SK-N-SH treated with all-trans-retinoic acid at 6 μM for 48 hours (cell line): ENCODE measurements around the gene CERK.

Experiments used
- ATAC-seq: fragments of 200-7000 bp; cut with Tn5 transposase; 3 replicates; pipeline ENCODE4 v1.9.1; 2020; ENCODE audit warnings: mild to moderate bottlenecking, moderate library complexity
- ARNTL ChIP-seq: fragments of 450-650 bp; formaldehyde crosslinking; IDR thresholded peaks from 2 replicates; pipeline ENCODE4 v1.5.0; 2020; ENCODE audit warnings: low read depth, mild to moderate bottlenecking, moderate library complexity, borderline replicate concordance
- CSDC2 ChIP-seq: fragments of 250-450 bp; sonication (Bioruptor Pico); IDR thresholded peaks from 2 replicates; pipeline ENCODE4 v1.5.0; 2020; ENCODE audit warnings: mild to moderate bottlenecking, moderate library complexity
- ESRRG ChIP-seq: fragments of 250-450 bp; sonication (Bioruptor Pico); IDR thresholded peaks from 2 replicates; pipeline ENCODE4 v1.6.1; 2021; ENCODE audit warnings: mild to moderate bottlenecking
- GLIS3 ChIP-seq: fragments of 250-450 bp; sonication (Bioruptor Pico); IDR thresholded peaks from 2 replicates; pipeline ENCODE4 v1.5.0; 2020; ENCODE audit warnings: mild to moderate bottlenecking, moderate library complexity
- ISL1 ChIP-seq: fragments of 250-450 bp; sonication (Bioruptor Pico); IDR thresholded peaks from 2 replicates; pipeline ENCODE4 v2.1.2; 2022; ENCODE audit warnings: mild to moderate bottlenecking, moderate library complexity
- OSR1 ChIP-seq: fragments of 250-450 bp; sonication (Bioruptor Pico); IDR thresholded peaks from 2 replicates; pipeline ENCODE4 v1.8.0; 2022; ENCODE audit warnings: moderate library complexity, mild to moderate bottlenecking, inconsistent platforms
- POU6F1 ChIP-seq: fragments of 250-450 bp; sonication (Bioruptor Pico); IDR thresholded peaks from 2 replicates; pipeline ENCODE4 v1.8.0; 2021; ENCODE audit warnings: low read depth, mild to moderate bottlenecking, moderate library complexity, borderline replicate concordance
- PPARA ChIP-seq: fragments of 250-450 bp; sonication (Bioruptor Pico); IDR thresholded peaks from 2 replicates; pipeline ENCODE4 v1.5.0; 2020; ENCODE audit warnings: mild to moderate bottlenecking, borderline replicate concordance
- RARB ChIP-seq: fragments of 250-450 bp; sonication (Bioruptor Pico); IDR thresholded peaks from 2 replicates; pipeline ENCODE4 v1.8.0; 2021; ENCODE audit warnings: mild to moderate bottlenecking, moderate library complexity
- SNAI2 ChIP-seq: fragments of 250-450 bp; sonication (Bioruptor Pico); IDR thresholded peaks from 2 replicates; pipeline ENCODE4 v1.5.0; 2020; ENCODE audit warnings: mild to moderate bottlenecking, moderate library complexity
- TCF4 ChIP-seq: fragments of 250-450 bp; sonication (Bioruptor Pico); IDR thresholded peaks from 2 replicates; pipeline ENCODE4 v1.8.0; 2021; ENCODE audit warnings: mild to moderate bottlenecking, moderate library complexity, borderline replicate concordance
- TOX ChIP-seq: fragments of 250-450 bp; sonication (Bioruptor Pico); IDR thresholded peaks from 2 replicates; pipeline ENCODE4 v1.8.0; 2021; ENCODE audit warnings: mild to moderate bottlenecking, moderate library complexity, borderline replicate concordance
- TSHZ2 ChIP-seq: fragments of 250-450 bp; sonication (Bioruptor Pico); IDR thresholded peaks from 2 replicates; pipeline ENCODE4 v1.5.0; 2020; ENCODE audit warnings: mild to moderate bottlenecking, moderate library complexity
- ZFP30 ChIP-seq: fragments of 450-650 bp; formaldehyde crosslinking; IDR thresholded peaks from 2 replicates; pipeline ENCODE4 v1.5.0; 2022; ENCODE audit warnings: mild to moderate bottlenecking, moderate library complexity
- ZNF565 ChIP-seq: fragments of 450-650 bp; formaldehyde crosslinking; conservative IDR thresholded peaks from 2 replicates; pipeline ENCODE4 v1.5.0; 2020; ENCODE audit warnings: low read depth, mild to moderate bottlenecking, moderate library complexity
- ZNF8 ChIP-seq: fragments of 450-650 bp; formaldehyde crosslinking; IDR thresholded peaks from 2 replicates; pipeline ENCODE4 v1.5.0; 2020; ENCODE audit warnings: mild to moderate bottlenecking, moderate library complexity
- TF ChIP-seq, protein P1 (sequence below): fragments of 250-450 bp; sonication (Bioruptor Pico); IDR thresholded peaks from 2 replicates; pipeline ENCODE4 v1.5.1; 2020; ENCODE audit warnings: low read depth, mild to moderate bottlenecking, moderate library complexity
- TF ChIP-seq, protein P2 (sequence below): fragments of 250-450 bp; sonication (Bioruptor Pico); IDR thresholded peaks from 2 replicates; pipeline ENCODE4 v1.5.1; 2021; ENCODE audit warnings: mild to moderate bottlenecking, moderate library complexity

Gene CERK

GRCh38 chr22:46663436-46664100, 74.5 kb downstream of the CERK start:
- no peak for ATAC-seq
- TF ChIP-seq ZNF565 (CRISPR knock-in tag) = no peak
- no peak for TF ChIP-seq TOX (CRISPR knock-in tag)
- TF ChIP-seq, protein P1, sequence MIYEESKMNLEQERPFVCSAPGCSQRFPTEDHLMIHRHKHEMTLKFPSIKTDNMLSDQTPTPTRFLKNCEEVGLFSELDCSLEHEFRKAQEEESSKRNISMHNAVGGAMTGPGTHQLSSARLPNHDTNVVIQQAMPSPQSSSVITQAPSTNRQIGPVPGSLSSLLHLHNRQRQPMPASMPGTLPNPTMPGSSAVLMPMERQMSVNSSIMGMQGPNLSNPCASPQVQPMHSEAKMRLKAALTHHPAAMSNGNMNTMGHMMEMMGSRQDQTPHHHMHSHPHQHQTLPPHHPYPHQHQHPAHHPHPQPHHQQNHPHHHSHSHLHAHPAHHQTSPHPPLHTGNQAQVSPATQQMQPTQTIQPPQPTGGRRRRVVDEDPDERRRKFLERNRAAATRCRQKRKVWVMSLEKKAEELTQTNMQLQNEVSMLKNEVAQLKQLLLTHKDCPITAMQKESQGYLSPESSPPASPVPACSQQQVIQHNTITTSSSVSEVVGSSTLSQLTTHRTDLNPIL = no peak
- no peak for TF ChIP-seq ESRRG (CRISPR knock-in tag)
- TF ChIP-seq TCF4 (CRISPR knock-in tag) = no peak

DNA sequence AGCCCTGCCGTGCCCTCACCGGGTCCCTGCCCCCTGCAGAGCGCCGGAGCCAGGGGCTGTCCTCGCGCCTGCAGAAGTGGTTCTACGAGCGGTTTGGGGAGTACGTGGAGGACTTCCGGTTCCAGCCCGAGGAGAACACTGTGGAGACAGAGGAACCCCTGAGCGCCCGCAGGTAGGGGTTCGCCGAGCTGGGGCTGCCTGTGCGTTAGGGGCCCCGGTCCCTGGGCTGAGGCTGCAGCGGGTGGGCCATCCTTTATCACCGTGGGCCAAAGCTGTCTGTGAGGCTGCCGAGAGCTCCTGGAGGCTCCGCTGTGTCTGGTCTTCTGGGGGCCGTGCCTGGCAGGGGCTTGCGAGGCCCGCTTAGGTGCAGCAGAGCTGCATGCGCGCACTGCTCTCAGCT, 75.1 kb downstream of the CERK start:
- ATAC-seq = no peak

DNA sequence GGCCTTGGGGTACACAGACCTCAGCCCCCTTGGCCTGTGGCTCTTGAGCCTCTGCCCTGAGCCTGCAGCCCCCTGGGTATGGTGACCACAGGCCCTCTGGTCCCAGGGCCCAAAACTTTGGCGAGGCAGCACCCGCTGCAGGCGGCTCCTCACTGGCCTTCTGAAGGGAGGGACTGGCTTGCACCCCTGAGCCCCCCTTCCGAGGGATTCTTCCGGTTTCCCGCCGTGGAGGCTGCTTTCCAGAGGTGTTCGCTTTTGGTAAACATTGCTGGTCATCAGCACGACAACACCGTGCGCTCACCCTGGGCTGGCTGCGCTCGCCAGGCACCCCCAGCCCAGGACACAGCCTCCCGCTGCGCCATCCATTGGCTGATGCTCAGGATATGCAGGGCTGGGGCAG, 75.8 kb downstream of the CERK start:
- TF ChIP-seq PPARA (no peak), CSDC2 (CRISPR knock-in tag) (no peak), POU6F1 (CRISPR knock-in tag) (no peak), ISL1 (CRISPR knock-in tag) (no peak), GLIS3 (CRISPR knock-in tag) (no peak), ZNF8 (CRISPR knock-in tag) (no peak), TOX (CRISPR knock-in tag) (no peak), ARNTL (CRISPR knock-in tag) (no peak), ZFP30 (CRISPR knock-in tag) (no peak), TSHZ2 (CRISPR knock-in tag) (no peak), TCF4 (CRISPR knock-in tag) (no peak), RARB (CRISPR knock-in tag) (no peak)
- TF ChIP-seq, protein P2, sequence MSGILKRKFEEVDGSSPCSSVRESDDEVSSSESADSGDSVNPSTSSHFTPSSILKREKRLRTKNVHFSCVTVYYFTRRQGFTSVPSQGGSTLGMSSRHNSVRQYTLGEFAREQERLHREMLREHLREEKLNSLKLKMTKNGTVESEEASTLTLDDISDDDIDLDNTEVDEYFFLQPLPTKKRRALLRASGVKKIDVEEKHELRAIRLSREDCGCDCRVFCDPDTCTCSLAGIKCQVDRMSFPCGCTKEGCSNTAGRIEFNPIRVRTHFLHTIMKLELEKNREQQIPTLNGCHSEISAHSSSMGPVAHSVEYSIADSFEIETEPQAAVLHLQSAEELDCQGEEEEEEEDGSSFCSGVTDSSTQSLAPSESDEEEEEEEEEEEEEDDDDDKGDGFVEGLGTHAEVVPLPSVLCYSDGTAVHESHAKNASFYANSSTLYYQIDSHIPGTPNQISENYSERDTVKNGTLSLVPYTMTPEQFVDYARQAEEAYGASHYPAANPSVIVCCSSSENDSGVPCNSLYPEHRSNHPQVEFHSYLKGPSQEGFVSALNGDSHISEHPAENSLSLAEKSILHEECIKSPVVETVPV (CRISPR knock-in tag) = no peak
- TF ChIP-seq, protein P1 = no peak
- no peak for ATAC-seq

More for the DNA sequence above, 75.1 kb downstream of the CERK start:
- TF ChIP-seq OSR1 = no peak
- TF ChIP-seq, all 23 proteins: peak for 0

GRCh38 chr22:46661221-46661851, 76.7 kb downstream of the CERK start:
- ATAC-seq = peak; percentile 58
- TF ChIP-seq SNAI2 (CRISPR knock-in tag) (0 out of 2 replicates have a peak, but pooled peaks have one; percentile 47), TSHZ2 (CRISPR knock-in tag) (no peak)
